K562 (cell line): ENCODE results near the gene ZCCHC24. TPM values are rescaled to one million over a fixed set of nuclear protein-coding genes. Genes with fewer than 3 reads are reported as not detected.

Experiments
- ATAC-seq: fragments of 200-7000 bp; cut with Tn5 transposase; 3 replicates; pipeline ENCODE4 v1.9.1; 2020; ENCODE audit warnings: moderate library complexity
- BruUV-seq: library from RNA; stranded (reverse); fragments of 400-500 nt; replicated peaks from 2 replicates; lab custom pipeline; 2021; lab: Mats Ljungman, UMichigan
- CTCF ChIA-PET: fragments of 300-600 bp; formaldehyde crosslinking; extraction: SDS; loops from one replicate; lab custom pipeline; 2021; ENCODE audit warnings: low intra/inter-chr PET ratio; lab: Yijun Ruan, JAX
- POLR2A ChIA-PET: fragments of 300-600, 350-650 bp; sonication (Branson Sonifier 250); formaldehyde crosslinking; extraction: SDS; loops from one replicate; lab custom pipeline; 2021; ENCODE audit warnings: antibody characterized with exemption, inconsistent platforms; lab: Yijun Ruan, JAX
- DNase-seq, 4 experiments: peaks; one replicate each; pipeline versions ENCODE4 v3.0.0 to v3.0.0-alpha.2; 2011 to 2018; ENCODE audit warnings: low spot score in 3 of 4, mixed read lengths in 3 of 4; ENCODE audit errors: extremely low read depth in 1 of 4
- FAIRE-seq: peaks from 2 replicates; lab custom pipeline; 2011; peaks lifted over from hg19 to GRCh38; lab: Jason Lieb, UNC
- H2AFZ ChIP-seq: 2 replicates; pipeline ENCODE4 v1.6.0; 2011; ENCODE audit warnings: low read depth, low read length, control low read depth, inconsistent platforms
- H3K27ac ChIP-seq: fragments of 200-600 bp; 3 replicates; pipeline ENCODE4 v1.8.0; 2011; ENCODE audit warnings: low read depth, mild to moderate bottlenecking, control low read depth, inconsistent platforms, low read length, moderate library complexity, mixed read lengths; ENCODE audit errors: extremely low read depth
- H3K27me3 ChIP-seq, 2 experiments: fragments of 300-600 bp in 1 of 2; 2 replicates in 1 of 2; 3 replicates in 1 of 2; pipeline versions ENCODE4 v1.6.0 to v1.8.0; 2011; ENCODE audit warnings: inconsistent platforms in 2 of 2, low read length in 2 of 2, mild to moderate bottlenecking in 1 of 2, mixed read lengths in 1 of 2, moderate library complexity in 1 of 2; ENCODE audit not compliant: control insufficient read depth in 2 of 2, insufficient read depth in 2 of 2
- H3K36me3 ChIP-seq: fragments of 300-600 bp; 3 replicates; pipeline ENCODE4 v1.8.0; 2011; ENCODE audit warnings: mild to moderate bottlenecking, low read length, inconsistent platforms; ENCODE audit not compliant: control insufficient read depth, insufficient read depth
- H3K4me1 ChIP-seq, 2 experiments: fragments of 200-600 bp in 1 of 2; replicated peaks in 1 of 2; 2 replicates in 1 of 2; 3 replicates in 1 of 2; pipeline versions ENCODE4 v1.5.1 to v1.8.0; 2011; ENCODE audit warnings: inconsistent platforms in 2 of 2, low read length in 2 of 2, mild to moderate bottlenecking in 1 of 2, mixed read lengths in 1 of 2, moderate library complexity in 1 of 2; ENCODE audit not compliant: control insufficient read depth in 2 of 2, insufficient read depth in 2 of 2
- H3K4me2 ChIP-seq: 2 replicates; pipeline ENCODE4 v1.6.1; 2011; ENCODE audit warnings: low read length, control low read depth, inconsistent platforms, mixed read lengths; ENCODE audit not compliant: insufficient read depth
- H3K4me3 ChIP-seq: fragments of 200-600 bp; sonication (generic), shearing (Covaris generic); 2 replicates; pipeline ENCODE4 v1.5.1; 2016; ENCODE audit warnings: control low read depth, inconsistent platforms
- H3K79me2 ChIP-seq: fragments of 200-600 bp; 3 replicates; pipeline ENCODE4 v1.8.0; 2011; ENCODE audit warnings: low read length, inconsistent platforms; ENCODE audit not compliant: control insufficient read depth, insufficient read depth
- H3K9ac ChIP-seq, 2 experiments: 2 replicates each; pipeline versions ENCODE4 v1.6.0 to v1.6.1; 2011; ENCODE audit warnings: low read depth in 2 of 2, low read length in 2 of 2, control low read depth in 1 of 2, inconsistent platforms in 1 of 2, mild to moderate bottlenecking in 1 of 2, mixed read lengths in 1 of 2; ENCODE audit not compliant: insufficient read depth in 1 of 2
- H3K9me1 ChIP-seq: one replicate; pipeline ENCODE4 v1.6.0; 2011; ENCODE audit warnings: inconsistent platforms, mild to moderate bottlenecking, low read length, moderate library complexity; ENCODE audit not compliant: control insufficient read depth, insufficient read depth
- H3K9me3 ChIP-seq: replicated peaks from 2 replicates; pipeline ENCODE4 v1.5.1; 2011; ENCODE audit warnings: low read depth, low read length, inconsistent platforms; ENCODE audit not compliant: control insufficient read depth, insufficient read depth
- H4K20me1 ChIP-seq: replicated peaks from 2 replicates; pipeline ENCODE4 v1.6.1; 2011; ENCODE audit warnings: low read length, inconsistent platforms, mixed read lengths; ENCODE audit not compliant: control insufficient read depth, insufficient read depth
- EP300 ChIP-seq: IDR thresholded peaks from 2 replicates; pipeline ENCODE4 v1.6.1; 2012; ENCODE audit warnings: low read length, improper control_type of control experiment
- HNRNPK ChIP-seq: fragments of 200-400 bp; formaldehyde crosslinking; IDR thresholded peaks from one replicate; pipeline ENCODE4 v1.6.1; 2018; ENCODE audit warnings: mild to moderate bottlenecking, low read depth, low read length; ENCODE audit not compliant: poor library complexity, severe bottlenecking
- MCM5 ChIP-seq: fragments of 450-650 bp; IDR thresholded peaks from 2 replicates; pipeline ENCODE4 v1.6.1; 2016; ENCODE audit warnings: low read depth
- NFIC ChIP-seq: fragments of 450-650 bp; IDR thresholded peaks from 2 replicates; pipeline ENCODE4 v1.6.1; 2017; ENCODE audit warnings: mild to moderate bottlenecking, inconsistent platforms
- POLR2A ChIP-seq: fragments of 450-650 bp; conservative IDR thresholded peaks from 2 replicates; pipeline ENCODE4 v1.6.1; 2016
- POLR2G ChIP-seq: fragments of 200-400 bp; formaldehyde crosslinking; IDR thresholded peaks from 2 replicates; pipeline ENCODE4 v1.6.1; 2017; ENCODE audit warnings: low read depth, mild to moderate bottlenecking, antibody characterized with exemption, low read length, moderate library complexity
- RBFOX2 ChIP-seq: fragments of 200-400 bp; formaldehyde crosslinking; IDR thresholded peaks from 2 replicates; pipeline ENCODE4 v1.6.1; 2017; ENCODE audit warnings: low read depth, mild to moderate bottlenecking, low read length, moderate library complexity
- ZNF174 ChIP-seq: fragments of 250-450 bp; sonication (Bioruptor Pico); IDR thresholded peaks from 2 replicates; pipeline ENCODE4 v1.4.0; 2020; ENCODE audit warnings: mild to moderate bottlenecking
- ZNF311 ChIP-seq: fragments of 250-450 bp; sonication (Bioruptor Pico); IDR thresholded peaks from 2 replicates; pipeline ENCODE4 v1.4.0; 2020; ENCODE audit warnings: mild to moderate bottlenecking, moderate library complexity
- ZNF408 ChIP-seq: fragments of 250-450 bp; sonication (Bioruptor Pico); IDR thresholded peaks from 2 replicates; pipeline ENCODE4 v1.4.0; 2020; ENCODE audit warnings: low read depth, mild to moderate bottlenecking, moderate library complexity
- ZNF707 ChIP-seq: fragments of 250-450 bp; sonication (Bioruptor Pico); conservative IDR thresholded peaks from 2 replicates; pipeline ENCODE4 v1.8.0; 2022; ENCODE audit warnings: inconsistent platforms, mild to moderate bottlenecking, moderate library complexity
- WGBS: fragments of 100-300 bp; shearing (Covaris generic); methylation state at CpG from one replicate; pipeline ENCODE4 v1.1.6; 2016; ENCODE audit warnings: low coverage, mixed read lengths; ENCODE audit not compliant: insufficient coverage; ENCODE audit errors: missing lambda C conversion rate; 5-methylcytosine and 5-hydroxymethylcytosine counted together
- in situ Hi-C: fragments of 300-500 bp; cut with MboI; formaldehyde crosslinking; loops from 4 replicates; pipeline ENCODE4 v1.15.0; 2018; ENCODE audit warnings: inconsistent platforms, mixed read lengths
- intact Hi-C: fragments of 100-400 bp; cut with micrococcal nuclease; formaldehyde crosslinking; loops from 2 replicates; pipeline ENCODE4 v1.14.2; 2022
- polyA plus RNA-seq, 8 experiments: library from polyadenylated mRNA; depleted of rRNA in 4 of 8; stranded (reverse) in 5 of 8; unstranded in 3 of 8; fragments of >200 nt; fragmentation: Nextera tagmentation in 2 of 8; fragmentation: Illumina TruSeq in 1 of 8; extraction: Ambion mirVana in 2 of 8; extraction: Trizol in 1 of 8; gene quantifications; 2 replicates each; pipeline versions ENCODE4 v1.2.1 to v1.2.3, GENCODE V29; 2011 to 2014; ENCODE audit warnings: inconsistent platforms in 1 of 8, missing spikeins in 1 of 8
- total RNA-seq, 7 experiments: library from RNA; depleted of rRNA in 6 of 7; stranded (reverse); fragments of >200 nt in 6 of 7; fragmentation: Illumina TruSeq in 2 of 7; extraction: Trizol in 2 of 7; gene quantifications; 2 replicates each; pipeline versions ENCODE4 v1.2.1 to v1.2.3, GENCODE V29; 2011 to 2021; ENCODE audit warnings: low replicate concordance in 1 of 7

The ZCCHC24 gene
- total and polyA plus RNA-seq, 9 of the 15 experiments (the other 6 are each of a cell fraction or from before 2014, with no cell fraction given): 0.84 to 11.0 (median 4.6) TPM

GRCh38 chr10:79353726-79354125 is 91.7 kb downstream of the ZCCHC24 start:
- Histone ChIP-seq H3K9me1 (peaks cover 20% of the 10 kb centered on the region), H3K27ac (no peak overlapping the region), H3K79me2 (peaks cover 25% of the 10 kb centered on the region), H2AFZ (no peak overlapping the region), H3K9me3 (no peaks in the 10 kb centered on the region), H3K4me2 (no peak overlapping the region), H3K4me1 (peaks cover 14 to 26% of the 10 kb centered on the region in 2 experiments), H3K4me3 (no peak overlapping the region), H3K9ac (peak overlapping the region in 1 of 2 experiments; percentile 15; a peak in 1 of 4 replicates), H3K36me3 (peaks cover 72% of the 10 kb centered on the region), H4K20me1 (peaks cover 19% of the 10 kb centered on the region), H3K27me3 (no peaks in the 10 kb centered on the region)
- in situ Hi-C loops: no loop called here
- 90% methylated on average over 10 of the region's 11 CpGs for WGBS
- BruUV-seq: no TSS peak
- FAIRE-seq (no peak), ATAC-seq (no peak), DNase-seq (peak in 1 of 4 experiments; percentile 7)
- ChIA-PET CTCF (no interaction called here), POLR2A (interaction anchor here (0.6 kb wide), 1 partner anchor 40 kb away, joined by 3 read pairs; no protein-coding TSS in a partner anchor)
- peak; percentile 58 for TF ChIP-seq POLR2G
- TF ChIP-seq POLR2A: peak; percentile 18; the same call in 1 of the 2 replicates
- TF ChIP-seq ZNF174 (CRISPR knock-in tag): no peak
- TF ChIP-seq HNRNPK: no peak
- TF ChIP-seq RBFOX2: peak; percentile 59
- intact Hi-C loops: no loop called here

DNA sequence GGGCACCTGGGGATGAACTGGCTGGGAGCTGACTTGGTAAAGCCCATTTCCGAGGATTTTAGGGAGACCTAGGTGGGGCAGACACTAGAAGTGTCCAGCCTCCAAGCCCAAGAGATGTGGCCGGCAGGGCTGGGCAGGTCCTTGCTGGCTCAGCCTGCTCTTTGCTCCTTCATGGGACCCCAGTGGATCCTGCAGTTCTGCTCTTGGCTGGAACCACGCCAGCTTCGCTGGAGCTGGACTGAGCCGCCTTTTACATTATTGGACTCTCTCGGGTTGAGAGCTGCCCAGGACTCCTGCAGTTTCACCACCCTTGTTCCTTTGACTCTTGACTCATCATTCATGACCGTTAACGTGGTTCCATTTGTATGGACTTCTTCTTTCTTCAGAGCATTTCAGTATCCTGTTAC is 92.4 kb downstream of the ZCCHC24 start:
- intact Hi-C loops (no loop called here), in situ Hi-C loops (no loop called here)
- peaks cover 21% of the 10 kb centered on the region for H3K9me1 ChIP-seq
- ATAC-seq (no peak), FAIRE-seq (no peak), DNase-seq (peak in 1 of 4 experiments; percentile 6)
- POLR2A ChIA-PET: interaction anchor here (0.6 kb wide), 1 partner anchor 40 kb away, joined by 3 read pairs; no protein-coding TSS in a partner anchor
- WGBS: 94% methylated on average over 8 of the region's 8 CpGs
- H3K9ac ChIP-seq: no peak overlapping the region
- BruUV-seq: no TSS peak
- no peaks in the 10 kb centered on the region for H3K9me3 ChIP-seq
- H3K4me3 ChIP-seq: no peak overlapping the region
- H3K79me2 ChIP-seq: peaks cover 32% of the 10 kb centered on the region
- CTCF ChIA-PET: no interaction called here
- no peak overlapping the region for H3K27ac ChIP-seq
- peaks cover 77% of the 10 kb centered on the region for H3K36me3 ChIP-seq
- TF ChIP-seq ZNF408 (CRISPR knock-in tag) (no peak), ZNF707 (CRISPR knock-in tag) (no peak), NFIC (peak; percentile 31; the same call in 1 of the 2 replicates), ZNF311 (CRISPR knock-in tag) (no peak), MCM5 (no peak), EP300 (no peak)
- peaks cover 18 to 33% of the 10 kb centered on the region in 2 experiments for H3K4me1 ChIP-seq
- no peaks in the 10 kb centered on the region for H3K27me3 ChIP-seq
- peaks cover 25% of the 10 kb centered on the region for H4K20me1 ChIP-seq
- no peak overlapping the region for H2AFZ ChIP-seq
- H3K4me2 ChIP-seq: no peak overlapping the region
